Fibroblast of lung (primary cell): Measurements from ENCODE around the gene AKAP9. TPM values are rescaled to one million over a fixed set of nuclear protein-coding genes. Genes with fewer than 3 reads are reported as not detected.
"Not testable (repeated sequence)": the region's sequence is repeated elsewhere in the genome, so short reads cannot be mapped to it uniquely, and the experiment has no call there.

Experiments used
- DNase-seq, 2 donors: peaks; one replicate each; pipeline versions ENCODE4 v3.0.0 to v3.0.0-alpha.2; 2010; ENCODE audit warnings: low read depth in 2 of 2
- H2AFZ ChIP-seq: 2 replicates; pipeline ENCODE4 v1.5.1; 2012; ENCODE audit warnings: low read length, control low read depth, inconsistent platforms
- H3K27ac ChIP-seq: 2 replicates; pipeline ENCODE4 v1.5.1; 2011; ENCODE audit warnings: low read length, control low read depth; ENCODE audit not compliant: insufficient read depth
- H3K27me3 ChIP-seq: 2 replicates; pipeline ENCODE4 v1.5.1; 2011; ENCODE audit warnings: mild to moderate bottlenecking, low read length; ENCODE audit not compliant: control insufficient read depth, insufficient read depth
- H3K36me3 ChIP-seq: 2 replicates; pipeline ENCODE4 v1.5.1; 2011; ENCODE audit warnings: low read length; ENCODE audit not compliant: control insufficient read depth, insufficient read depth
- H3K4me1 ChIP-seq: 2 replicates; pipeline ENCODE4 v1.5.1; 2011; ENCODE audit warnings: low read length; ENCODE audit not compliant: control insufficient read depth, insufficient read depth; ENCODE audit errors: extremely low read depth
- H3K4me2 ChIP-seq: 2 replicates; pipeline ENCODE4 v1.5.1; 2011; ENCODE audit warnings: low read length, control low read depth; ENCODE audit not compliant: insufficient read depth; ENCODE audit errors: extremely low read depth
- H3K4me3 ChIP-seq, 4 experiments: fragments of 200-600 bp in 1 of 4; sonication (generic) in 1 of 4; replicated peaks in 1 of 4; 2 replicates each; pipeline ENCODE4 v1.5.1; 2011 to 2016; ENCODE audit warnings: low read length in 4 of 4, low read depth in 3 of 4, mild to moderate bottlenecking in 3 of 4, control low read depth in 2 of 4, inconsistent platforms in 1 of 4, mixed read lengths in 1 of 4; ENCODE audit not compliant: insufficient read depth in 1 of 4; ENCODE audit errors: control extremely low read depth in 1 of 4
- H3K79me2 ChIP-seq: 2 replicates; pipeline ENCODE4 v1.5.1; 2012; ENCODE audit warnings: mild to moderate bottlenecking, low read length, inconsistent platforms; ENCODE audit not compliant: control insufficient read depth, insufficient read depth
- H3K9ac ChIP-seq: 2 replicates; pipeline ENCODE4 v1.5.1; 2011; ENCODE audit warnings: mild to moderate bottlenecking, low read length, control low read depth; ENCODE audit not compliant: insufficient read depth
- H3K9me3 ChIP-seq: 2 replicates; pipeline ENCODE4 v1.5.1; 2012; ENCODE audit warnings: low read depth, low read length; ENCODE audit not compliant: control insufficient read depth, insufficient read depth
- H4K20me1 ChIP-seq: 2 replicates; pipeline ENCODE4 v1.5.1; 2011; ENCODE audit warnings: low read length; ENCODE audit not compliant: control insufficient read depth, insufficient read depth; ENCODE audit errors: extremely low read depth
- CTCF ChIP-seq, 2 donors: IDR thresholded peaks in 1 of 2; conservative IDR thresholded peaks in 1 of 2; 1 replicate in 1 of 2; 2 replicates in 1 of 2; pipeline ENCODE4 v1.5.1; 2011 to 2012; ENCODE audit warnings: low read length in 2 of 2, control low read depth in 1 of 2, inconsistent platforms in 1 of 2, low read depth in 1 of 2, mild to moderate bottlenecking in 1 of 2
- EZH2 ChIP-seq: IDR thresholded peaks from 2 replicates; pipeline ENCODE4 v1.5.1; 2012; ENCODE audit warnings: low read length, control low read depth, mild to moderate bottlenecking; ENCODE audit errors: missing control alignments
- polyA plus RNA-seq, 2 donors: library from polyadenylated mRNA; depleted of rRNA in 1 of 2; stranded (reverse) in 1 of 2; unstranded in 1 of 2; fragments of >200 nt; gene quantifications; 2 replicates each; pipeline ENCODE4 v1.2.1, GENCODE V29; 2011 to 2012; ENCODE audit warnings: missing spikeins in 1 of 2
- total RNA-seq: library from RNA; depleted of rRNA; stranded (reverse); fragments of >200 nt; gene quantifications from 2 replicates; pipeline ENCODE4 v1.2.1, GENCODE V29; 2014

Gene AKAP9
- total and polyA plus RNA-seq, 2 donors (not counting 1 experiment from before 2014, with no cell fraction given), result 16.6 to 46.6 TPM

GRCh38 chr7:92072708-92073107, 132.0 kb downstream of the AKAP9 start:
- Histone ChIP-seq H3K4me1 (no peaks in the 10 kb centered on the region), H3K4me3 (no peak overlapping the region), H3K9ac (no peak overlapping the region), H2AFZ (no peak overlapping the region), H3K27ac (no peak overlapping the region), H3K9me3 (no peaks in the 10 kb centered on the region), H4K20me1 (no peaks in the 10 kb centered on the region), H3K27me3 (no peaks in the 10 kb centered on the region), H3K79me2 (no peaks in the 10 kb centered on the region), H3K4me2 (no peak overlapping the region), H3K36me3 (no peaks in the 10 kb centered on the region)
- DNase-seq, result no peak
- TF ChIP-seq EZH2, result no peak

GRCh38 chr7:92075455-92076158, 134.9 kb downstream of the AKAP9 start:
- H3K9me3 ChIP-seq, result no peaks in the 10 kb centered on the region
- H3K4me3 ChIP-seq, result no peak overlapping the region
- no peaks in the 10 kb centered on the region for H3K36me3 ChIP-seq
- no peaks in the 10 kb centered on the region for H3K4me1 ChIP-seq
- DNase-seq, result no peak
- no peaks in the 10 kb centered on the region for H3K79me2 ChIP-seq
- H4K20me1 ChIP-seq, result no peaks in the 10 kb centered on the region
- H3K27ac ChIP-seq, result no peak overlapping the region
- TF ChIP-seq EZH2, result no peak
- no peak overlapping the region for H3K4me2 ChIP-seq
- no peak overlapping the region for H2AFZ ChIP-seq
- no peaks in the 10 kb centered on the region for H3K27me3 ChIP-seq
- no peak overlapping the region for H3K9ac ChIP-seq

GRCh38 chr7:92076509-92076908, 135.8 kb downstream of the AKAP9 start:
- no peaks in the 10 kb centered on the region for H3K36me3 ChIP-seq
- H3K4me2 ChIP-seq, result no peak overlapping the region
- H3K27me3 ChIP-seq, result no peaks in the 10 kb centered on the region
- H3K9ac ChIP-seq, result no peak overlapping the region
- H3K9me3 ChIP-seq, result no peaks in the 10 kb centered on the region
- DNase-seq, result no peak
- no peak overlapping the region for H3K4me3 ChIP-seq
- H2AFZ ChIP-seq, result no peak overlapping the region
- H3K79me2 ChIP-seq, result no peaks in the 10 kb centered on the region
- H3K27ac ChIP-seq, result no peak overlapping the region
- no peaks in the 10 kb centered on the region for H3K4me1 ChIP-seq
- TF ChIP-seq CTCF (conservative IDR thresholded peaks at IDR 0.05 in 1 of 2, IDR thresholded peaks at IDR 0.05 in 1 of 2; ENCODE audit: low read depth in 1 of 2, low read length in 2 of 2), result no peak
- no peak for TF ChIP-seq EZH2
- no peaks in the 10 kb centered on the region for H4K20me1 ChIP-seq

GRCh38 chr7:92083922-92084321, 143.3 kb downstream of the AKAP9 start:
- H3K4me3 ChIP-seq, H3K36me3 ChIP-seq, H3K79me2 ChIP-seq, DNase-seq, H3K9ac ChIP-seq, H2AFZ ChIP-seq, H4K20me1 ChIP-seq, H3K27me3 ChIP-seq, H3K4me1 ChIP-seq, H3K27ac ChIP-seq, H3K4me2 ChIP-seq, H3K9me3 ChIP-seq: not testable (repeated sequence)
